Activated T-cell treated with anti-CD3 and anti-CD28 coated beads, Interleukin-2, amount 50 U/mL, for 72 hours (primary cell): Measurements from ENCODE around the gene RNF150. TPM values are rescaled to one million over a fixed set of nuclear protein-coding genes. Genes with fewer than 3 reads are reported as not detected.

ENCODE experiments used
- ATAC-seq, 2 donors: fragments of 150-1000 bp; cut with Tn5 transposase; replicated peaks in 1 of 2; 2 replicates each; pipeline ENCODE4 v1.10.0; 2021; ENCODE audit warnings: moderate library complexity in 2 of 2, mild to moderate bottlenecking in 1 of 2
- DNase-seq, 2 donors: peaks; one replicate each; pipeline ENCODE4 v3.0.0; 2021 to 2022; ENCODE audit warnings: mixed read lengths in 1 of 2
- H3K27ac Mint-ChIP-seq: one replicate; pipeline ENCODE4 v1.8.0; 2022; ENCODE audit warnings: mild to moderate bottlenecking, moderate library complexity, mixed read lengths
- H3K27me3 Mint-ChIP-seq: one replicate; pipeline ENCODE4 v1.8.0; 2022; ENCODE audit warnings: low read depth, mixed read lengths
- H3K36me3 Mint-ChIP-seq, 2 donors: one replicate each; pipeline ENCODE4 v1.8.0; 2022; ENCODE audit warnings: mixed read lengths in 2 of 2, mild to moderate bottlenecking in 1 of 2; ENCODE audit not compliant: insufficient read depth in 2 of 2
- H3K4me1 Mint-ChIP-seq: one replicate; pipeline ENCODE4 v1.8.0; 2022; ENCODE audit warnings: low read depth, mixed read lengths
- H3K4me3 Mint-ChIP-seq, 2 donors: one replicate each; pipeline ENCODE4 v1.8.0; 2022; ENCODE audit warnings: mild to moderate bottlenecking in 2 of 2, mixed read lengths in 2 of 2, moderate library complexity in 2 of 2
- H3K9me3 Mint-ChIP-seq, 2 donors: one replicate each; pipeline ENCODE4 v1.8.0; 2022; ENCODE audit warnings: mixed read lengths in 2 of 2
- total RNA-seq, 2 donors: library from RNA; stranded (reverse); gene quantifications; one replicate each; pipeline ENCODE4 v1.2.3, GENCODE V29; 2022

RNF150 gene
- total RNA-seq, 2 donors from 2014 or later = 0.10 to 0.46 TPM

GRCh38 chr4:141080668-141081067 is 52.6 kb downstream of the RNF150 start:
- no peak for DNase-seq
- Mint-ChIP-seq H3K27me3 (no peaks in the 10 kb centered on the region), H3K27ac (no peak overlapping the region), H3K36me3 (no peaks in the 10 kb centered on the region), H3K4me3 (no peak overlapping the region), H3K9me3 (no peaks in the 10 kb centered on the region), H3K4me1 (no peaks in the 10 kb centered on the region)
- no peak for ATAC-seq

- no peak for ATAC-seq
- H3K9me3 Mint-ChIP-seq = no peaks in the 10 kb centered on the region
- no peak overlapping the region for H3K4me3 Mint-ChIP-seq
- no peaks in the 10 kb centered on the region for H3K36me3 Mint-ChIP-seq
- H3K27me3 Mint-ChIP-seq = no peaks in the 10 kb centered on the region
- no peaks in the 10 kb centered on the region for H3K4me1 Mint-ChIP-seq
- no peak for DNase-seq
- H3K27ac Mint-ChIP-seq = no peak overlapping the region
Measured at GRCh38 chr4:141079393-141079930, 53.8 kb downstream of the RNF150 start.

DNA sequence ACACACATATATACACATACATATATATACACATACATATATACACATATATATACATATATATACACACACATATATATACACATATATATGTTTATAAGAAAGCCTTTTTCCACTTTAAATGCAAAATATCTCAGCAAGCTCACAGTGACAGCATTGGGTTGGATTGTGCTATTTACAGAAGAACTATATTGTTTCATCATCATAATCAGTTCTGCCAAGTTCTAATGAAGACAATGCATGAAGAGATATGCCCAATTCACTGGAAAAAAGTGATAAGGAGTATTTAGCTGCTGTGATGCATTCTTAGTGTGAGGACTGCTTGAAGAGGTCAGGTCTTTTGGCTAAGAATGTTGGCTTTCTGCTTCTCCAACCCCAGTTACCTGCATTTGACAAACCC is 54.4 kb downstream of the RNF150 start:
- H3K27ac Mint-ChIP-seq = no peak overlapping the region
- no peaks in the 10 kb centered on the region for H3K4me1 Mint-ChIP-seq
- no peaks in the 10 kb centered on the region for H3K27me3 Mint-ChIP-seq
- DNase-seq (no peak), ATAC-seq (no peak)
- H3K9me3 Mint-ChIP-seq = no peaks in the 10 kb centered on the region
- H3K36me3 Mint-ChIP-seq = no peaks in the 10 kb centered on the region
- no peak overlapping the region for H3K4me3 Mint-ChIP-seq

GRCh38 chr4:141077611-141078225 is 55.6 kb downstream of the RNF150 start:
- no peaks in the 10 kb centered on the region for H3K4me1 Mint-ChIP-seq
- H3K27ac Mint-ChIP-seq = no peak overlapping the region
- no peak for ATAC-seq
- no peaks in the 10 kb centered on the region for H3K9me3 Mint-ChIP-seq
- no peak for DNase-seq
- no peaks in the 10 kb centered on the region for H3K36me3 Mint-ChIP-seq
- no peaks in the 10 kb centered on the region for H3K27me3 Mint-ChIP-seq
- H3K4me3 Mint-ChIP-seq = no peak overlapping the region

- Mint-ChIP-seq H3K4me3 (no peak overlapping the region), H3K27me3 (no peaks in the 10 kb centered on the region), H3K9me3 (no peaks in the 10 kb centered on the region), H3K36me3 (no peaks in the 10 kb centered on the region), H3K27ac (no peak overlapping the region), H3K4me1 (no peaks in the 10 kb centered on the region)
- DNase-seq (no peak), ATAC-seq (no peak)
Measured at GRCh38 chr4:141075553-141075952, 57.7 kb downstream of the RNF150 start.

GRCh38 chr4:141074098-141074878 is 59.0 kb downstream of the RNF150 start:
- Mint-ChIP-seq H3K36me3 (no peaks in the 10 kb centered on the region), H3K4me3 (no peak overlapping the region), H3K4me1 (no peaks in the 10 kb centered on the region), H3K9me3 (no peaks in the 10 kb centered on the region), H3K27ac (no peak overlapping the region), H3K27me3 (no peaks in the 10 kb centered on the region)
- no peak for ATAC-seq
- DNase-seq = no peak

DNA sequence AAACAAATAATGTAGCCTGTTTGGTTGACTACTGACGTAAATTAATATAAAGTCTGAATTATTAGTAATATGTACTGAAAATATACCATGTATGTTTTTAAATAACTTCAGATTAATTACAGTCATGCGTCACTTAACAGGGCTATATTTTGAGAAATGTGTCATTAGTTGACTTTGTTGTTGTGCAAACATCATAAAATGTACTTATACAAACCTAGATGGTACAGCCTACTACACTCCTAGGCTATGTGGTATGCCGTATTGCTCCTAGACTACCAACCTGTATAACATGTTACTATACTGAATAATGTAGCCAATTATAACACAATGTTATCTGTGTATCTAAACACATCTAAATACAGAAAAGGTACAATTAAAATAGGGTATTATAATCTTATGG is 66.6 kb downstream of the RNF150 start:
- H3K27ac Mint-ChIP-seq = no peak overlapping the region
- no peaks in the 10 kb centered on the region for H3K27me3 Mint-ChIP-seq
- H3K4me1 Mint-ChIP-seq = no peaks in the 10 kb centered on the region
- no peak for ATAC-seq
- H3K9me3 Mint-ChIP-seq = no peaks in the 10 kb centered on the region
- DNase-seq = no peak
- H3K36me3 Mint-ChIP-seq = no peaks in the 10 kb centered on the region
- no peak overlapping the region for H3K4me3 Mint-ChIP-seq

DNA sequence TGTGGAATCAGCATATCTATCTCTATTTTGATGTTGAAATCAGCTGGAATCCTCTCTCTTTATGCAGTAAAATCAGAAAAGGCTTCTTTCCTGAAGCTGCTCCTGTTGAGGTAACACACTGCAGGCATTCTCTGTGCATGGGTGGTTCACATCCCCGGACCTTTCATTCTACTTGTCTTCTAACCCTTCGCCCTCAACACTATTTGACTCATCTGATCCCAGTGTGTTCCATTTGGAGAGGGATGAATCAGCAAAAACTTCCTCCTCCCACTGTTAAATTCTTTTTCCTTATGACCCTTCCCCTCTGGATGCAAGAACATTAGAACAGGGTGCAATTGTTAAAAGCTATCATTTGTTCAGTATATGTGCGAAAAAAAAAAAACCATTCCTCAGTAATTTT is 67.4 kb downstream of the RNF150 start:
- Mint-ChIP-seq H3K27me3 (no peaks in the 10 kb centered on the region), H3K4me3 (no peak overlapping the region), H3K4me1 (no peaks in the 10 kb centered on the region), H3K9me3 (no peaks in the 10 kb centered on the region), H3K27ac (no peak overlapping the region), H3K36me3 (no peaks in the 10 kb centered on the region)
- ATAC-seq (no peak), DNase-seq (no peak)

DNA sequence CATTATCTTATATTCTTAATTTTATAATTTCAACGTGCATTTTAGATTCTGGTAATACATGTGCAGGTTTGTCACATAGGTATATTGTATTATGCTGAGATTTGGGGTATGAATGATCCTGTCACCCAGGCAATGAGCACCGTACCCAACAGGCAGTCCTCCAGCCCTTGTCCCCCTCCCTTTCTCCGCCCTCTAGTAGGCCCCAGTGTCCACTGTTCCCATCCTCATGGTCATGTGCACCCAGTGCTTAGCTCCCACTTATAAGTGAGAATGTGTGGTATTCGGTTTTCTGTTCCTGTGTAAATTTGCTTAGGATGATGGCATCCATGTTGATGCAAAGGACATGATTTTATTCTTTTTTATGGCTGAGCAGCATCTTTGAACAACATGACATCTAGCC is 70.6 kb downstream of the RNF150 start:
- DNase-seq = no peak

GRCh38 chr4:141058591-141059512 is 74.4 kb downstream of the RNF150 start:
- Mint-ChIP-seq H3K27ac (no peak overlapping the region), H3K9me3 (no peaks in the 10 kb centered on the region), H3K36me3 (no peaks in the 10 kb centered on the region), H3K27me3 (no peaks in the 10 kb centered on the region), H3K4me3 (no peak overlapping the region), H3K4me1 (no peaks in the 10 kb centered on the region)
- DNase-seq (no peak), ATAC-seq (no peak)

More for the DNA sequence above, 70.6 kb downstream of the RNF150 start:
- Mint-ChIP-seq H3K27me3 (no peaks in the 10 kb centered on the region), H3K9me3 (no peaks in the 10 kb centered on the region), H3K4me3 (no peak overlapping the region), H3K27ac (no peak overlapping the region), H3K4me1 (no peaks in the 10 kb centered on the region), H3K36me3 (no peaks in the 10 kb centered on the region)
- ATAC-seq = no peak

- no peak overlapping the region for H3K4me3 Mint-ChIP-seq
- H3K27me3 Mint-ChIP-seq = no peaks in the 10 kb centered on the region
- ATAC-seq = no peak
- H3K36me3 Mint-ChIP-seq = no peaks in the 10 kb centered on the region
- no peaks in the 10 kb centered on the region for H3K4me1 Mint-ChIP-seq
- DNase-seq = no peak
- H3K27ac Mint-ChIP-seq = no peak overlapping the region
- H3K9me3 Mint-ChIP-seq = no peaks in the 10 kb centered on the region
Measured at GRCh38 chr4:141057582-141057981, 75.7 kb downstream of the RNF150 start.

GRCh38 chr4:141056473-141056872 is 76.8 kb downstream of the RNF150 start:
- ATAC-seq = no peak
- H3K9me3 Mint-ChIP-seq = peaks cover 0 to 4% of the 10 kb centered on the region in 2 donors
- no peaks in the 10 kb centered on the region for H3K27me3 Mint-ChIP-seq
- H3K36me3 Mint-ChIP-seq = no peaks in the 10 kb centered on the region
- no peak overlapping the region for H3K27ac Mint-ChIP-seq
- H3K4me1 Mint-ChIP-seq = no peaks in the 10 kb centered on the region
- no peak for DNase-seq
- no peak overlapping the region for H3K4me3 Mint-ChIP-seq

- no peak for ATAC-seq
- H3K9me3 Mint-ChIP-seq = peaks cover 2 to 5% of the 10 kb centered on the region in 2 donors
- no peaks in the 10 kb centered on the region for H3K27me3 Mint-ChIP-seq
- no peaks in the 10 kb centered on the region for H3K4me1 Mint-ChIP-seq
- H3K36me3 Mint-ChIP-seq = no peaks in the 10 kb centered on the region
- H3K4me3 Mint-ChIP-seq = no peak overlapping the region
- DNase-seq = no peak
- no peak overlapping the region for H3K27ac Mint-ChIP-seq
Measured at GRCh38 chr4:141054446-141054845, 78.8 kb downstream of the RNF150 start.
